Measurements from ENCODE around the gene FAM13A.

DNA sequence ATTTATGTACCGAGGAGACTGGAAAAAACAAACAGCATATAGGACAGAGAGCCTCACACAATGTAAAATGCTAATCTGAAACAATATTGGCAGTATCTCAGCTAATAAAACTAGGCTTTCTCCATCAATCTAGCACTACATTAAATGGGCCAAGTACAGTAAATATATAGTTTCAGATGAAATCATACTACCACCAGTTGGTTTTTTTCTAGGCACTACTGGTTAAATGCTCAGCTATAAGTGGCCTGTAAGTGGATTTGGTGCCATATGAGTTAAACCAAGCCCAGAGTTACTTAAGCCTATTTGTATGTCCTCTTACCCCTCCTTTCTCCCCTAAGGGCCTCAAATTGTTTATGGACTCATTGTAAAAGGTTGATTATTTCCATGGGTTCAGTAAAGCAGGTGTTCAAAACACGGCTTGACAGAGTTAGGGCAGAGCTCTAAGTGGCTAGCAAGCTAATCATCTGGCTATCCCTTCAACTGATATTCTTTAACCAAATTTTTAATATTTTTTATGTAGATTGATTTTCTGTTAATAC, 57.5 kb downstream of the FAM13A start:
- TF ChIP-seq, protein P1, sequence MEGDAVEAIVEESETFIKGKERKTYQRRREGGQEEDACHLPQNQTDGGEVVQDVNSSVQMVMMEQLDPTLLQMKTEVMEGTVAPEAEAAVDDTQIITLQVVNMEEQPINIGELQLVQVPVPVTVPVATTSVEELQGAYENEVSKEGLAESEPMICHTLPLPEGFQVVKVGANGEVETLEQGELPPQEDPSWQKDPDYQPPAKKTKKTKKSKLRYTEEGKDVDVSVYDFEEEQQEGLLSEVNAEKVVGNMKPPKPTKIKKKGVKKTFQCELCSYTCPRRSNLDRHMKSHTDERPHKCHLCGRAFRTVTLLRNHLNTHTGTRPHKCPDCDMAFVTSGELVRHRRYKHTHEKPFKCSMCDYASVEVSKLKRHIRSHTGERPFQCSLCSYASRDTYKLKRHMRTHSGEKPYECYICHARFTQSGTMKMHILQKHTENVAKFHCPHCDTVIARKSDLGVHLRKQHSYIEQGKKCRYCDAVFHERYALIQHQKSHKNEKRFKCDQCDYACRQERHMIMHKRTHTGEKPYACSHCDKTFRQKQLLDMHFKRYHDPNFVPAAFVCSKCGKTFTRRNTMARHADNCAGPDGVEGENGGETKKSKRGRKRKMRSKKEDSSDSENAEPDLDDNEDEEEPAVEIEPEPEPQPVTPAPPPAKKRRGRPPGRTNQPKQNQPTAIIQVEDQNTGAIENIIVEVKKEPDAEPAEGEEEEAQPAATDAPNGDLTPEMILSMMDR (IDR thresholded peaks at IDR 0.05; ENCODE audit: insufficient read depth, low read length, poor library complexity, severe bottlenecking): no peak
- no peak for TF ChIP-seq EZH2phosphoT487 (conservative IDR thresholded peaks at IDR 0.05; ENCODE audit: low read length)
